ENCODE data around the gene MARCHF10. TPM values are rescaled to one million over a fixed set of nuclear protein-coding genes. Genes with fewer than 3 reads are reported as not detected.

MARCHF10 gene
- total RNA-seq, 4 donors from 2014 or later, result 0.28 TPM; not detected in 3

- TF ChIP-seq CTCF (IDR thresholded peaks at IDR 0.05), result no peak
- DNase-seq (ENCODE audit: low spot score), result no peak
- no peak for ATAC-seq (ENCODE audit: low FRiP score)
These were observed 141.9 kb downstream of the MARCHF10 start for GRCh38 chr17:62666061-62666800.

- DNase-seq (ENCODE audit: low spot score) (no peak), ATAC-seq (ENCODE audit: low FRiP score) (no peak)
- no peak for TF ChIP-seq CTCF (IDR thresholded peaks at IDR 0.05)
These were observed 142.5 kb downstream of the MARCHF10 start for GRCh38 chr17:62665599-62665998.

DNA sequence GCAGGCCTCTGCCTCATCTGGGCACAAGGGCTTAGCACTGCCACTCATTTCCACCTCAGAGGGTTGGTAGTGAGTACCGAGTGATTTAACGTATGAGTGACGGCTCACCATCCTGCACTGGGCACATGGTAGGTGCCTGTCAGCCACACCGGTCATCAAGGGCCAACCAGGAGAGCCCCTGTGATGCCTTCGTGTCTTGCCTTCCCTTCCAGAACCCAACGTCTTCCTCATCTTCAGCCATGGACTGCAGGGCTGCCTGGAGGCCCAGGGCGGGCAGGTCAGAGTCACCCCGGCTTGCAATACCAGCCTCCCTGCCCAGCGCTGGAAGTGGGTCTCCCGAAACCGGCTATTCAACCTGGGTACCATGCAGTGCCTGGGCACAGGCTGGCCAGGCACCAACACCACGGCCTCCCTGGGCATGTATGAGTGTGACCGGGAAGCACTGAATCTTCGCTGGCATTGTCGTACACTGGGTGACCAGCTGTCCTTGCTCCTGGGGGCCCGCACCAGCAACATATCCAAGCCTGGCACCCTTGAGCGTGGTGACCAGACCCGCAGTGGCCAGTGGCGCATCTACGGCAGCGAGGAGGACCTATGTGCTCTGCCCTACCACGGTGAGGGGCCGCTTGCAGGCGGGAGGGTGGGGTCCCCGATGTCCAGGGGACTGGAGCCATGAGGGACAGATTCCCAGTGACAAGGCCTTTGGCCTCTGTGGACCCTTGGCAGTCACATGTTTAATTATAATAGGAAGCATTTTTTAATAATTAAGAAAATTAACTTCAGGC lies 143.6 kb downstream of the MARCHF10 start:
- no peak for TF ChIP-seq CTCF (IDR thresholded peaks at IDR 0.05)
- DNase-seq (ENCODE audit: low spot score) (no peak), ATAC-seq (ENCODE audit: low FRiP score) (no peak)

GRCh38 chr17:62663304-62663703 lies 144.8 kb downstream of the MARCHF10 start:
- no peak for TF ChIP-seq CTCF (IDR thresholded peaks at IDR 0.05)
- no peak for ATAC-seq (ENCODE audit: low FRiP score)
- DNase-seq (ENCODE audit: low spot score), result no peak

- DNase-seq (ENCODE audit: low spot score) (no peak), ATAC-seq (ENCODE audit: low FRiP score) (no peak)
- no peak for TF ChIP-seq CTCF (IDR thresholded peaks at IDR 0.05)
These were observed 145.3 kb downstream of the MARCHF10 start for GRCh38 chr17:62662855-62663254.

GRCh38 chr17:62661337-62661736 lies 146.8 kb downstream of the MARCHF10 start:
- TF ChIP-seq CTCF (IDR thresholded peaks at IDR 0.05), result no peak
- DNase-seq (ENCODE audit: low spot score) (no peak), ATAC-seq (ENCODE audit: low FRiP score) (no peak)

All from omental fat pad (tissue), 4 donors.